CD14-positive monocyte (primary cell): ENCODE data around the gene F13A1. TPM values are rescaled to one million over a fixed set of nuclear protein-coding genes. Genes with fewer than 3 reads are reported as not detected.

Experiments
- DNase-seq, 3 donors: peaks; one replicate each; pipeline ENCODE4 v3.0.0-alpha.2; 2011 to 2022
- H2AFZ ChIP-seq: 2 replicates; pipeline ENCODE4 v1.6.0; 2012; ENCODE audit warnings: mild to moderate bottlenecking, low read depth, low read length, inconsistent platforms; ENCODE audit not compliant: insufficient read depth, poor library complexity, severe bottlenecking
- H3K27ac ChIP-seq, 2 donors: 1 replicate in 1 of 2; 2 replicates in 1 of 2; pipeline ENCODE4 v1.5.1; 2012 to 2013; ENCODE audit warnings: low read length in 2 of 2, control low read depth in 1 of 2, inconsistent platforms in 1 of 2, low read depth in 1 of 2, mild to moderate bottlenecking in 1 of 2
- H3K27me3 ChIP-seq, 2 donors: one replicate each; pipeline versions ENCODE4 v1.6.0 to v1.6.1; 2011 to 2013; ENCODE audit warnings: low read length in 2 of 2; ENCODE audit not compliant: control insufficient read depth in 2 of 2, insufficient read depth in 2 of 2
- H3K36me3 ChIP-seq, 2 donors: replicated peaks in 1 of 2; 1 replicate in 1 of 2; 2 replicates in 1 of 2; pipeline versions ENCODE4 v1.5.1 to v1.6.1; 2012 to 2013; ENCODE audit warnings: low read length in 2 of 2, control low read depth in 1 of 2, inconsistent platforms in 1 of 2, mild to moderate bottlenecking in 1 of 2; ENCODE audit not compliant: insufficient read depth in 2 of 2, control insufficient read depth in 1 of 2
- H3K4me1 ChIP-seq, 2 donors: 1 replicate in 1 of 2; 2 replicates in 1 of 2; pipeline versions ENCODE4 v1.5.1 to v1.6.1; 2012 to 2013; ENCODE audit warnings: low read length in 2 of 2, control low read depth in 1 of 2, inconsistent platforms in 1 of 2, mild to moderate bottlenecking in 1 of 2, moderate library complexity in 1 of 2; ENCODE audit not compliant: insufficient read depth in 2 of 2, control insufficient read depth in 1 of 2
- H3K4me2 ChIP-seq: replicated peaks from 2 replicates; pipeline ENCODE3; 2012; ENCODE audit warnings: low read length, moderate library complexity, mild to moderate bottlenecking; ENCODE audit not compliant: poor library complexity, severe bottlenecking; ENCODE audit errors: extremely low read depth
- H3K4me3 ChIP-seq, 3 experiments: fragments of 200-600 bp in 1 of 3; sonication (generic) in 1 of 3; replicated peaks in 1 of 3; 1 replicate in 2 of 3; 2 replicates in 1 of 3; pipeline ENCODE4 v1.5.1; 2011 to 2013; ENCODE audit warnings: low read length in 3 of 3, mild to moderate bottlenecking in 3 of 3, control low read depth in 2 of 3, low read depth in 2 of 3, inconsistent platforms in 1 of 3, moderate library complexity in 1 of 3
- H3K79me2 ChIP-seq: 2 replicates; pipeline ENCODE4 v1.6.0; 2012; ENCODE audit warnings: mild to moderate bottlenecking, control low read depth, inconsistent platforms, low read length, moderate library complexity; ENCODE audit not compliant: insufficient read depth
- H3K9ac ChIP-seq: 2 replicates; pipeline ENCODE4 v1.6.0; 2017; ENCODE audit warnings: low read length, mild to moderate bottlenecking; ENCODE audit not compliant: insufficient read depth, poor library complexity, severe bottlenecking
- H3K9me3 ChIP-seq, 2 donors: replicated peaks in 1 of 2; 1 replicate in 1 of 2; 2 replicates in 1 of 2; pipeline versions ENCODE4 v1.5.1 to v1.6.1; 2012 to 2013; ENCODE audit warnings: low read length in 2 of 2, control low read depth in 1 of 2; ENCODE audit not compliant: control insufficient read depth in 1 of 2, insufficient read depth in 1 of 2
- H4K20me1 ChIP-seq: 2 replicates; pipeline ENCODE4 v1.6.0; 2012; ENCODE audit warnings: mild to moderate bottlenecking, low read length, control low read depth, moderate library complexity; ENCODE audit not compliant: insufficient read depth
- H3K27ac Mint-ChIP-seq, 7 donors: one replicate each; pipeline ENCODE4 v1.8.0; 2020; ENCODE audit warnings: mild to moderate bottlenecking in 7 of 7, mixed read lengths in 7 of 7, moderate library complexity in 6 of 7, inconsistent platforms in 2 of 7
- H3K27me3 Mint-ChIP-seq, 3 donors: one replicate each; pipeline ENCODE4 v1.8.0; 2021 to 2022; ENCODE audit warnings: low read depth in 3 of 3, mild to moderate bottlenecking in 3 of 3, mixed read lengths in 3 of 3, moderate library complexity in 3 of 3, inconsistent platforms in 1 of 3
- H3K36me3 Mint-ChIP-seq, 2 donors: one replicate each; pipeline ENCODE4 v1.8.0; 2020; ENCODE audit warnings: mixed read lengths in 2 of 2, inconsistent platforms in 1 of 2, mild to moderate bottlenecking in 1 of 2
- H3K4me1 Mint-ChIP-seq: one replicate; pipeline ENCODE4 v1.8.0; 2020; ENCODE audit warnings: mild to moderate bottlenecking, mixed read lengths
- H3K4me3 Mint-ChIP-seq, 2 donors: one replicate each; pipeline ENCODE4 v1.8.0; 2020; ENCODE audit warnings: mild to moderate bottlenecking in 2 of 2, mixed read lengths in 2 of 2, moderate library complexity in 1 of 2
- H3K9me3 Mint-ChIP-seq, 7 donors: one replicate each; pipeline ENCODE4 v1.8.0; 2020 to 2022; ENCODE audit warnings: mixed read lengths in 7 of 7, mild to moderate bottlenecking in 6 of 7, moderate library complexity in 6 of 7, inconsistent platforms in 2 of 7
- WGBS: methylation state at CpG from one replicate; pipeline ENCODE4 v1.1.5; 2013; ENCODE audit warnings: missing lambda C conversion rate; ENCODE audit not compliant: insufficient coverage; 5-methylcytosine and 5-hydroxymethylcytosine counted together
- intact Hi-C, 2 donors: fragments of 100-400 bp; cut with micrococcal nuclease; formaldehyde crosslinking; loops; one replicate each; pipeline versions ENCODE4 v1.15.0 to v1.15.1; 2023
- polyA plus RNA-seq, 3 donors: library from polyadenylated mRNA; depleted of rRNA in 1 of 3; unstranded in 2 of 3; stranded (reverse) in 1 of 3; fragments of 300-500 nt in 2 of 3; fragments of >200 nt in 1 of 3; fragmentation: Illumina TruSeq in 2 of 3; gene quantifications; 1 replicate in 2 of 3; 2 replicates in 1 of 3; pipeline ENCODE4 v1.2.3, GENCODE V29; 2012 to 2021
- TF ChIP-seq, protein P1 (sequence below): fragments of 200-600 bp; IDR thresholded peaks from one replicate; pipeline ENCODE4 v1.8.0; 2022; ENCODE audit warnings: antibody characterized with exemption, mild to moderate bottlenecking

Gene F13A1
- polyA plus RNA-seq, 3 donors, result 49.0 to 136 (median 105) TPM

- 94% methylated on average over 2 of the region's 2 CpGs for WGBS
- no peaks in the 10 kb centered on the region for H3K4me1 Mint-ChIP-seq
- no peak overlapping the region for H3K27ac Mint-ChIP-seq
- no peak overlapping the region for H3K4me2 ChIP-seq
- DNase-seq, result no peak
- H3K4me3 Mint-ChIP-seq, result no peak overlapping the region
- H3K9me3 ChIP-seq, result no peaks in the 10 kb centered on the region
- H3K9ac ChIP-seq, result no peak overlapping the region
- H3K36me3 Mint-ChIP-seq, result peaks cover 15 to 29% of the 10 kb centered on the region in 2 donors
- no peak overlapping the region for H3K27ac ChIP-seq
- H4K20me1 ChIP-seq, result no peaks in the 10 kb centered on the region
- no peaks in the 10 kb centered on the region for H3K4me1 ChIP-seq
- H3K36me3 ChIP-seq, result peaks cover 8 to 27% of the 10 kb centered on the region in 2 donors
- intact Hi-C loops, result no loop called here
- H3K9me3 Mint-ChIP-seq, result peaks cover 0 to 2% (median 0%) of the 10 kb centered on the region in 7 donors
- H3K79me2 ChIP-seq, result no peaks in the 10 kb centered on the region
- no peaks in the 10 kb centered on the region for H3K27me3 Mint-ChIP-seq
- no peak overlapping the region for H3K4me3 ChIP-seq
- no peaks in the 10 kb centered on the region for H3K27me3 ChIP-seq
- H2AFZ ChIP-seq, result no peak overlapping the region
- TF ChIP-seq, protein P1, sequence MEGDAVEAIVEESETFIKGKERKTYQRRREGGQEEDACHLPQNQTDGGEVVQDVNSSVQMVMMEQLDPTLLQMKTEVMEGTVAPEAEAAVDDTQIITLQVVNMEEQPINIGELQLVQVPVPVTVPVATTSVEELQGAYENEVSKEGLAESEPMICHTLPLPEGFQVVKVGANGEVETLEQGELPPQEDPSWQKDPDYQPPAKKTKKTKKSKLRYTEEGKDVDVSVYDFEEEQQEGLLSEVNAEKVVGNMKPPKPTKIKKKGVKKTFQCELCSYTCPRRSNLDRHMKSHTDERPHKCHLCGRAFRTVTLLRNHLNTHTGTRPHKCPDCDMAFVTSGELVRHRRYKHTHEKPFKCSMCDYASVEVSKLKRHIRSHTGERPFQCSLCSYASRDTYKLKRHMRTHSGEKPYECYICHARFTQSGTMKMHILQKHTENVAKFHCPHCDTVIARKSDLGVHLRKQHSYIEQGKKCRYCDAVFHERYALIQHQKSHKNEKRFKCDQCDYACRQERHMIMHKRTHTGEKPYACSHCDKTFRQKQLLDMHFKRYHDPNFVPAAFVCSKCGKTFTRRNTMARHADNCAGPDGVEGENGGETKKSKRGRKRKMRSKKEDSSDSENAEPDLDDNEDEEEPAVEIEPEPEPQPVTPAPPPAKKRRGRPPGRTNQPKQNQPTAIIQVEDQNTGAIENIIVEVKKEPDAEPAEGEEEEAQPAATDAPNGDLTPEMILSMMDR, result no peak
Measured at GRCh38 chr6:6180684-6181083, 139.8 kb downstream of the F13A1 start.

DNA sequence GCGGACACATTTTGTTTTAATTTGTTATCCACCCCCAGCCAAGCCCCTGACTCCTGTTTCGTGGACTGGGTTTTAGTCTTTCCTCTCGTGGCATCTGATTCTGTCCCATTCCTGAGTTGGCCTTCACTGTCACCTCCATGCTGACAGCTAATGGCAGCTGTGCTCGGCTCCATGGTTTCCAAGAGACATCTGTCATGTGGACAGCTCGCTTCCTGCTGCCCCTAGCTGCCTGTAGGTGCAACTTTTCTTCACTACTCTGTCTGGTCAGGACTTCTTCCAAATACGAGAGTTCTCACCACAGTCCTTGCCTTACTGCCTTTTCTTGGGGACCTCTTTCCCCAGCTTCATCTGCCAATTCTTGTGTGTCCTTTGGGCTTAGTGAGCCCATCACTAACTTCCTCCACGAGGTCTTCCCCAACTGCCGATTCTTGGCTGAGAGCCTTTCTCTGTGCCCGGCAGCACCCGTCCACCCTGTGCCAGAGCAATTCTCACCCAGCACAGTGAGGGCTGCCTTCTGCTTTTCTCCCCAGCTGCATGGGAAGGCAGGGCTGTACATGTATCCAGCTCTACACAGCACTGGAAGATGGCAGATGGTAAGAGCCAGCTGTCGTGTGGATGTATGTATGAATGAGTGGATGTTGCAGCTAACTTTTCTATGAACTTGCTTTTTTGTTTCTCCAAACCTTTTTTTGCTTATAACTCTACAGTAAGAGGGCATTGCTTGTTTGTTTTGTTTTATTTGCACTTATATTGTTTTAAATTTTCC lies 140.4 kb downstream of the F13A1 start:
- peaks cover 8 to 27% of the 10 kb centered on the region in 2 donors for H3K36me3 ChIP-seq
- Mint-ChIP-seq H3K4me1 (no peaks in the 10 kb centered on the region), H3K27ac (no peak overlapping the region), H3K36me3 (peaks cover 15 to 29% of the 10 kb centered on the region in 2 donors), H3K4me3 (no peak overlapping the region), H3K27me3 (no peaks in the 10 kb centered on the region), H3K9me3 (no peaks in the 10 kb centered on the region)
- no peak overlapping the region for H2AFZ ChIP-seq
- H3K9me3 ChIP-seq, result no peaks in the 10 kb centered on the region
- no peaks in the 10 kb centered on the region for H3K27me3 ChIP-seq
- intact Hi-C loops, result no loop called here
- H3K9ac ChIP-seq, result no peak overlapping the region
- H3K4me3 ChIP-seq, result no peak overlapping the region
- WGBS, result 88% methylated on average over 10 of the region's 11 CpGs
- H3K4me1 ChIP-seq, result no peaks in the 10 kb centered on the region
- no peak overlapping the region for H3K27ac ChIP-seq
- no peaks in the 10 kb centered on the region for H3K79me2 ChIP-seq
- H4K20me1 ChIP-seq, result no peaks in the 10 kb centered on the region
- TF ChIP-seq, protein P1, result no peak
- no peak for DNase-seq
- H3K4me2 ChIP-seq, result no peak overlapping the region
